SH-SY5Y (cell line): Measurements from ENCODE around the gene ZNF804A.

Source experiments
- GATA2 ChIP-seq: IDR thresholded peaks from 2 replicates; pipeline ENCODE4 v1.6.1; 2011; ENCODE audit warnings: mild to moderate bottlenecking, low read depth, low read length
- GATA3 ChIP-seq: IDR thresholded peaks from 2 replicates; pipeline ENCODE4 v1.6.1; 2011; ENCODE audit warnings: low read depth, mild to moderate bottlenecking, low read length, moderate library complexity

The ZNF804A gene

GRCh38 chr2:184956856-184957255 is 358.5 kb downstream of the ZNF804A start:
- TF ChIP-seq GATA3 (no peak), GATA2 (no peak)

GRCh38 chr2:184971546-184972068 is 373.3 kb downstream of the ZNF804A start:
- no peak for TF ChIP-seq GATA2
- no peak for TF ChIP-seq GATA3
